Activated T-cell treated with anti-CD3 and anti-CD28 coated beads for 4 hours (primary cell): Measurements from ENCODE around the gene SLC22A5.

Experiments
- DNase-seq: peaks from one replicate; pipeline ENCODE4 v3.0.0-alpha.2; 2020

Gene SLC22A5

DNA sequence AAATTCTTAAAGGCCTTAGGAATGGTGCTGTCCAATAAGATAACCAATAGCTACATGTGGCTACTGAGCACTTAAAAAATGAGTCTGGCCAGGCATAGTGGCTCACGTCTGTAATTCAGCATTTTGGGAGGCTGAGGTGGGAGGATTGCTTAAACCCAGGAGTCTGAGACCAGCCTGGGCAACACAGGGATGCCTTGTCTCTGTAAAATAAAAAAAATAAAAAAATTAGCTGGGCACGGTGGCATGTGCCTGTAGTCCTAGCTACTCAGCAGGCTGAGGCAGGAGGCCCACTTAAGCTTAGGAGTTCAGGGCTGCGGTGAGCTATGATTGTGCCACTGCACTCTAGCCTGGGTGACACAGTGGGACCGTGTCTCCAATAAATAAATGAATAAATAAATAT lies 1.3 kb upstream of the SLC22A5 start:
- no peak for DNase-seq

DNA sequence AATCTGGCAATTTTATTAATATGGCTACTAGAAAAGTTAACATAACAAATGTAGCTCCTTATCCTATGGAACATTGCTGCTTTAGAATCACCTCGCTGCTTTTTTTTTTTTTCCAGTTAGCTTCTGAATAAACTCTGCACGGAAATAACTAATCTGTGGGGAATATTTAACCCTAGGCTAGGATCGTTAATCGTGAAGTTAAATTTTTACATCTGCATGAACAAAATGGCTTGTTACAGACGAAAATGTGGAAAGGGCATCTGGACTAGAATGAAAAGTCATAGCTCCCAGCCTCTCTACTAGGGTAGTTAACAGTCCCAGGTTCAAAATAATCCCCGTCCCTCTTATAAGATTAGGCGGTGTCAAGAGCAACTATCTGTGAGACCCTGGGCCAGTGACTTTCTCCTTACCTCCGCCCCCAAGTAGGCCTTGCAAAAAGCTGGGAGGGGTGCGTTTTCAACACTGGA lies 470 bp upstream of the SLC22A5 start:
- DNase-seq, result no peak

DNA sequence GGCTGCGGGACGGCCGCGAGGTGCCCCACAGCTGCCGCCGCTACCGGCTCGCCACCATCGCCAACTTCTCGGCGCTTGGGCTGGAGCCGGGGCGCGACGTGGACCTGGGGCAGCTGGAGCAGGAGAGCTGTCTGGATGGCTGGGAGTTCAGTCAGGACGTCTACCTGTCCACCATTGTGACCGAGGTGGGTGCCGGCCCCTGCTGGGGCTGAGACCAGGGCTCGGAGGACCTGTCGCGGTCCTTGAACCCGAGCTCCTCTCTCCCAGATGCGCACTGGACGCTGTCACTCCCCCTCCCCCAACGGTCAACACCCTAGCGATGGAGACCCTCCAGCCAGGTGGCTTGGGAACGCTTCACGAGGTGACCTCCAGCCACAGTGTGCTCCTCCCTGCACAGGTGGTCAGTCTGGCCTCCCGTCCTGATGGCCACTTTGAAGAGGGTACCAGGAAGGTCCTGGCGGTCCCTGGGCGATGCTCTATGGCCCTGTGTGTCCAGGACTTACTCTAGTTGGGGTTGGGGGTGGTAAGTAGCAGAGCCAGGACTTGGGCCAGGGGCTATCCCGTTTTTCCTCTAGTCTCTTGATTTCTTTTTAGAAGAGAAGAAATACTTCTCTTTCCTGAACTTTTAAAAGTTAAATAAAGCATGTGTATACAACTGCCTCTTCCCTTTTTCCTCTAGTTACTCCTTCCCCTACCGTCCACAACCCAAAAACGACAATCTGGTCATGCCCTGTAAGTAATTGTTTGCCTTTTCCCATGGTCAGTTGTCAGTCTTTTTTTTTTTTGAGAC lies 866 bp downstream of the SLC22A5 start:
- DNase-seq, result no peak

- DNase-seq, result no peak
These were observed 1.6 kb downstream of the SLC22A5 start for GRCh38 chr5:132370971-132371602.

- DNase-seq, result no peak
These were observed 2.1 kb downstream of the SLC22A5 start for GRCh38 chr5:132371603-132371994.

GRCh38 chr5:132372127-132372526 lies 2.6 kb downstream of the SLC22A5 start:
- no peak for DNase-seq

DNA sequence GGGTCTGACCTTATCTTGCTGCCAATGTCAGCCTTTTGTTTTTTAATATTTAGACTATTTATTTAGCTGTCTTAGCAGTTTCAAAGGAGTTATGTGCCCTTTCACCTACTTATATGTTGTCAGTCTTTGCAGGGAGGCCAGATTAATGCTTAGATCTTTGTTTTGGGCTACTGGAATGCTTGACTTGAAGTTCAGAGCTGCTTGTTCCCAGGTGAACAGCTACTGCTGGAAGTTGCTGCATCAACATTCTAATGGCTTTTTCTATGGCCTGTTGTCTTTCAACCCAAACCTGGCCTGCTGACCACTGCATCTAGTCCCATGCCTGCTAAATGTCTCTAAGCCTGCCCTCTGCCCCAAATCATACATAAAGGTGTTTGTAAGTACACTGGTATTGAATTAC lies 3.0 kb downstream of the SLC22A5 start:
- DNase-seq, result no peak

DNA sequence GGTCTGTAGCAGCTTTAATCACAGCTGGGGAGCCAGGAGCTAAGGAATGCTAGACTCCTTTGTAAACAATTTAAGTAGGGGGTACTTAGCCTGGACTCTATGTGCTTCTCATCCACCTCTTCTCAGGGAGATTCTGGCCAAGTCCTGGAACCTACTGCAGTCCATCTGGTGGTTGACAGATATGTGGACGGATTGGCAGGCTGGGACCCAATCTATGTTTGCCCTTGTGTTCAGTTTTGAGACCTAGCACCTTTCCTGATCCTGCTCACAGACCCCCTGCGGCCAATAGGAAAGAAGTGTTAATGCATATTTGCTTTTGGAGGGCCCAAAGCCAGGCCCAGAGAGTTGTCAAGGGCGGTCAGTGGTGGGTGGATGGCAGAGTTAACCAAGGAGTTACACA lies 6.4 kb downstream of the SLC22A5 start:
- no peak for DNase-seq

DNA sequence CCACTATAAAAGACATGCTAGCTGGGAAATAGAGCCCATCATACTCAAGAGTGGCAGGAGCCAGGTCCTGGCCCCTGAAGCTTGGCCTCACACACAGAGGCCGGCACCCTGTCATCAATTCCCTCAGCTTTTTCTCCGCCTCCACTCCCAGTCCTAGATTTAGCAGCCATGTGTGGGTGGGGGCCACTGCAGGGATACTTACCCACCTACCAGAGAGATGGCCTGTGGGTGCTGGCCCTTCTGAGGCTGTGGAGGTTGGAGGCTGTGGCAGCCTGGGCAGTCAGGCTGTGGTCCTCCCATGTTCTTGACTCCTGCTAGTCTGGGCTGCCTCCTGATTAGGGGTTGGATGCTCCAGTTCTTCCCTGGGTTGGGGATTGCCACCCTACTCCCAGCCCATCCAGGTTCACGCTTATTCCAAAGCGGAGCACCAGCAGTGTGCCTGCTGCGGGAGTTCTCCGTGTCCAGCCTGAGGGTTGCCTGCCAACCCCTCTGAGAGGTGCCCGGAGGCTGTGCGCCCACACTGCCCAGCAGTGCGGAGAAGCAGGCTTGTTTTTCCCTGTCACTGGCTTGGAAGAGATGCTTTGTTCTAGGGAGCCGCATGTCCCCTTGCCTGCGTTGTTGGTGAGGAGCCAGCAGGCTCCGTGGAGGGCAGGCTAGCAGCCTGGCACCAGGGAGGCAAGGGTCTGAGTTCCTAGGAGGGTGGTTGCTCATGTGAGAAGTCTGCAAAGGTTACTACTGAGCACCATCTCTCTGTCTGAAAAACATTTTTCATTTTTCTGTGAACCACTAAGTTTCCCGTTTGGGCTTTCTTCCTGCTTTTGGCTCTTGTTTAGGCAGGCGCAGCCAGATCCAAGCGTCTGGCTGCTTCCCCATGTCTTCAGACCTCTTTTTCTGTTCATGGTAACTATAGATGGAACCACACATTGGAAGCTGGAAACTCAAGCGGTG lies 7.5 kb downstream of the SLC22A5 start:
- no peak for DNase-seq

GRCh38 chr5:132377738-132378137 lies 8.2 kb downstream of the SLC22A5 start:
- no peak for DNase-seq

GRCh38 chr5:132378580-132378979 lies 9.1 kb downstream of the SLC22A5 start:
- no peak for DNase-seq

DNA sequence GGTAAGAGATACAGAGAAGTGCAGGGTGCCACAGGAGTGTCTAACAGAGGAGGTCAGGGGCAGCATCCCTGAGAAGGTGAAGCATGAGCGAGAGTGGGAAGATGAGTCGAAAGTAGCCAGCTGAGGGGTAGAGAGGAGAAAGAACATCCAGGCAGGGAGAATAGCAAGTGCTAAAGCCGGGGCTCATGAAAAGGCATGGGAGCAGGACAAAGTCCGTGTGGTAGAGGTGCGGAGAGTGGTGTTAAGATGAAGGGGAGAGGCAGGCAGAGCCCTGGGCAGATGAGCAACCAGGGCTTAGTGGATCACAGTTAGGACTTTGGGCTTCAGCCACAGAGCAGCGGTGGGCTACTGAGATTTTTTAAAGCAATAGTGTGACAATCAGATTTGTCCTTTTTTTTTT lies 10.5 kb downstream of the SLC22A5 start:
- no peak for DNase-seq

DNA sequence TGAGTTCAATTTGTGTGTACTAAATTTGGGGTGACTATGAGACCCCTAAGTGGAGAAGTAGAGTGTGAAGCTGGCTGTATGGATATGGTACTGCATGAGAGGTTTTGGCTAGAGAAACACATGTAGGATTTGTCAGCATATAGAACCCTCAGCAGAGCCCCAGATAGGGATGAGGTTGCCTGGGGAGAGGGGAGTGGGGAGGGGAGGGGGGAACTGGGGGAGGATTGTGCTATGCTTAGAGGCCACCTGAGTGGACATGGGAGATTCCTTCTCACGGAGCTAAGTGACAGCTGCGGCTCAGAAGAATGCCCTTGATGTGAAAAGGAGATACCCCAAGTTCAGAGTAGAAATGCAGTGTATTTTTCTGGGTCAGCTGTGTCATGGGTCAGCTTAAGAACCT lies 11.2 kb downstream of the SLC22A5 start:
- DNase-seq, result no peak

DNA sequence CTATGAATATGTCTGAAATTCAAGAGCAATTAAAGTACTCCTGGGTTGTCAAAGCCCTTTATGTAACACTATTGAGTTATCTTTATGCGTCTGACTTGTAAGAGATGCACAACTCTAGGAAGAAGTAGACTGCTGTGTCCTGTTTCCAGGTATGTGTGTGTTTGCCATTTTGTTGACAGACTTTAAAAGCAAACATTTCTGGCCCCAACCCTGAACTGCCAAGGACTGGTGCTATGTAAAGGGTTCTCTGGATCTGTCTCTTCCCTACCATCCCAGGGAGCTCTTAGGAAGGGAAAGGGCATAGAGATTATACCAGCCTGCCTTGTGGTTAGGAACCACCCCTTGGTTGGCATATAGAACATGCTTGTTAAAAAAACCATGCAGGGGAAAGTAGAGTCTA lies 12.1 kb downstream of the SLC22A5 start:
- DNase-seq, result no peak

- no peak for DNase-seq
These were observed 13.8 kb downstream of the SLC22A5 start for GRCh38 chr5:132383261-132383660.

GRCh38 chr5:132383984-132384383 lies 14.5 kb downstream of the SLC22A5 start:
- no peak for DNase-seq

GRCh38 chr5:132384506-132385050 lies 15.1 kb downstream of the SLC22A5 start:
- DNase-seq, result no peak

DNA sequence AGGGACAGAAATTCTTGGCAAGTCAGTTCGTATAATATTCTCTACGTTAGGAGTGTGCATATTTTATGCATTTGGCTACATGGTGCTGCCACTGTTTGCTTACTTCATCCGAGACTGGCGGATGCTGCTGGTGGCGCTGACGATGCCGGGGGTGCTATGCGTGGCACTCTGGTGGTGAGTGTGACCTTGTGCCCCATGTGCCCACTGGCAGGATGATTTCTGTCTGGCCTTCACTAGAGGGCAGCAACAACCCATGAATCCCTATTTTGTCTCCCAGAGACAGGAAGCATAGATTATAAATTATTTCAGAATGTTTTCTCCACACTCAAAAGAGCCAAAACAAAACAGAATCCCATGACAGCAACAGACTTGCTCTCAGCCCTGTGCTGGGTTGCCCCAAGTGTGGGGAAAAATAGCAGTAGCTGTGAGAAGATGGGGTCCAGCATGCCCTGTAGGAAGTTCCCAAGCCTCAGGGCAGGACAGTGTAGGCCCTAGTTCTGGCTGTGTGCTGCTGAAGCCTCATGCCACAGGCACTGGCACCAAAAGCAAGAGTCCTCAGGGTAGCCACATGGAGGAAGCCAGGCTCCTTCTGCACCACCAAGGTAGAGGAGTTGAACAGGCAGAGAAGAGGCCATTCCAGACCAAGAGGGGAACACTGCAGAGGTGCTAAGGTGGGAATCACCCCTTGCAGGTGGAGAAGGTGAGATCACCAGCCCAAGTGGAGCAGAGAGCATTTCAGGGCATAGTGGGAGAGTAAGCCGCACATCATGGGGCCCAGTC lies 16.0 kb downstream of the SLC22A5 start:
- DNase-seq, result peak; percentile 40

GRCh38 chr5:132386644-132387286 lies 17.3 kb downstream of the SLC22A5 start:
- peak; percentile 63 for DNase-seq

DNA sequence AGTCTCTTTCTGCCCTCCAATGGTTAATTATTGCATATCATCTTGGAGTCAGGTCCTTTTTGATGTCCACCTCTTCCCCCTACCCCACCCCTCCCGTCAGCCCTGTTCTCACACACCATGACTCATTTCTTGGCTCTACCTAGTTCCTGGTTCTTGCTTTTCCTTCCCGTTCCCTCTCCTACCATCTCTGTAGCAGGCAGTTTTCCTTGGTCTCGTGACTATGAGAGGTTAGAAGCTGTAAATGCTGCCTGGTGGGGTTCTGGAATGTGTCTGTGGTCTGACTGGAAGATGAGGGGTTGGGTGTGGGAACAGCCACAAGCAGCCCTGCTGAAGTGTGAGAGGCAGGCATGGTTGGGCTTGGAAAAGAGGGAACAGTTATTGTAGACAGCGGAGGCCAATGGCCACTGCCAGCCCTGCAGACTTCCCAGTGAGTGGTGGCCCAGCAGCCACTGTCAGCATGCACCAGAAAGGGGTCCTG lies 18.2 kb downstream of the SLC22A5 start:
- DNase-seq, result no peak

DNA sequence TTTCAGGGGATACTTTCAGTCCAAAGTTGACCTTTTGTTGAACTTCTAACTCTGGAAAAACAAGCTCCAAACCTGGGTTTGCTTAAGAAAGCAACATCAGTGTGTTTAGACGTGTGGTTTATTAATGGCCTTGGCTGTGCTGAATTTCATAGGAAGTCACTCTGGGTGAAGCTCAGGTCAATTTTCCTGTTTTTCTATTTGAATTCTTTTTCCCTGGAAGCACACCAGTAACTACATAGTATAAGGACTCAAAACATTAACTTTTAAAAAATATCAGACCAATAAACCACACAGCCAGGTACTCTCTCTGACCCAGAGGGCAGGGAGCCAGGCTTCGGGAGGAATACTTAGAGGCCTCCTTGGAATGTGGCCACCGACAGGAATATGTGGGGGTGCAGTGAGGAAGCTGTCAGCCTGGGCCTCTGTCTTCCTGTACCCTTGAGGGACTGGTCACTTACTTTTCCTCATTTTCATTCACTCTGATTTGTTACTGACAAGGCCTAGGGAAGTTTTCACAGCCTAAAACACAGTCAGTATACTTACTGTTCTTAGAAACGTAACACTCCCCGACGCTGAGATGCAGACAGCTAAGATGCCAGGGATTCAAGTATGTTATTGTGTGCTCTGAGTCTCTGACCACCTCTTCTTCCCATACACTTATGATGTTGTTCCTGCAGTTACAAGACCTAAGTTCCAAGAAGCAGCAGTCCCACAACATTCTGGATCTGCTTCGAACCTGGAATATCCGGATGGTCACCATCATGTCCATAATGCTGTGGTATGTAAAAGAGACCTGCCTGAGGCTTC lies 18.9 kb downstream of the SLC22A5 start:
- DNase-seq, result no peak
